SK-N-SH treated with all-trans-retinoic acid at 6 μM for 48 hours (cell line): ENCODE measurements around the gene ALDH1A2.

ENCODE experiments used
- CREB5 ChIP-seq: fragments of 250-450 bp; sonication (Bioruptor Pico); IDR thresholded peaks from 2 replicates; pipeline ENCODE4 v1.5.1; 2020; ENCODE audit warnings: low read depth, mild to moderate bottlenecking, moderate library complexity
- CSRNP3 ChIP-seq: fragments of 250-450 bp; sonication (Bioruptor Pico); IDR thresholded peaks from 2 replicates; pipeline ENCODE4 v1.5.1; 2021; ENCODE audit warnings: mild to moderate bottlenecking, moderate library complexity
- GLIS3 ChIP-seq: fragments of 250-450 bp; sonication (Bioruptor Pico); IDR thresholded peaks from 2 replicates; pipeline ENCODE4 v1.5.0; 2020; ENCODE audit warnings: mild to moderate bottlenecking, moderate library complexity
- OSR1 ChIP-seq: fragments of 250-450 bp; sonication (Bioruptor Pico); IDR thresholded peaks from 2 replicates; pipeline ENCODE4 v1.8.0; 2022; ENCODE audit warnings: moderate library complexity, mild to moderate bottlenecking, inconsistent platforms
- PATZ1 ChIP-seq: fragments of 250-450 bp; sonication (Bioruptor Pico); IDR thresholded peaks from 2 replicates; pipeline ENCODE4 v1.8.0; 2020; ENCODE audit warnings: mild to moderate bottlenecking, moderate library complexity, borderline replicate concordance
- POU6F1 ChIP-seq: fragments of 250-450 bp; sonication (Bioruptor Pico); IDR thresholded peaks from 2 replicates; pipeline ENCODE4 v1.8.0; 2021; ENCODE audit warnings: low read depth, mild to moderate bottlenecking, moderate library complexity, borderline replicate concordance
- RARB ChIP-seq: fragments of 250-450 bp; sonication (Bioruptor Pico); IDR thresholded peaks from 2 replicates; pipeline ENCODE4 v1.8.0; 2021; ENCODE audit warnings: mild to moderate bottlenecking, moderate library complexity
- TCF4 ChIP-seq: fragments of 250-450 bp; sonication (Bioruptor Pico); IDR thresholded peaks from 2 replicates; pipeline ENCODE4 v1.8.0; 2021; ENCODE audit warnings: mild to moderate bottlenecking, moderate library complexity, borderline replicate concordance
- ZFP3 ChIP-seq: fragments of 250-450 bp; sonication (Bioruptor Pico); IDR thresholded peaks from 2 replicates; pipeline ENCODE4 v1.5.0; 2020; ENCODE audit warnings: mild to moderate bottlenecking, moderate library complexity
- ZNF70 ChIP-seq: fragments of 450-650 bp; formaldehyde crosslinking; IDR thresholded peaks from 2 replicates; pipeline ENCODE4 v1.5.0; 2020; ENCODE audit warnings: mild to moderate bottlenecking, moderate library complexity
- ZNF8 ChIP-seq: fragments of 450-650 bp; formaldehyde crosslinking; IDR thresholded peaks from 2 replicates; pipeline ENCODE4 v1.5.0; 2020; ENCODE audit warnings: mild to moderate bottlenecking, moderate library complexity

- TF ChIP-seq RARB (CRISPR knock-in tag), result no peak
- TF ChIP-seq ZNF8, result no peak
- no peak for TF ChIP-seq PATZ1 (CRISPR knock-in tag)
- no peak for TF ChIP-seq ZFP3 (CRISPR knock-in tag)
- TF ChIP-seq TCF4, result no peak
- no peak for TF ChIP-seq GLIS3 (CRISPR knock-in tag)
- no peak for TF ChIP-seq CSRNP3 (CRISPR knock-in tag)
- TF ChIP-seq ZNF70 (CRISPR knock-in tag), result no peak
- TF ChIP-seq CREB5 (CRISPR knock-in tag), result no peak
- TF ChIP-seq OSR1 (CRISPR knock-in tag), result no peak
- no peak for TF ChIP-seq POU6F1 (CRISPR knock-in tag)
Measured at GRCh38 chr15:58109419-58109818, 43.9 kb upstream of the ALDH1A2 start.
